ENCODE measurements around the gene ARSJ.
"Not testable (repeated sequence)": the region's sequence is repeated elsewhere in the genome, so short reads cannot be mapped to it uniquely, and the experiment has no call there.

Gene ARSJ

DNA sequence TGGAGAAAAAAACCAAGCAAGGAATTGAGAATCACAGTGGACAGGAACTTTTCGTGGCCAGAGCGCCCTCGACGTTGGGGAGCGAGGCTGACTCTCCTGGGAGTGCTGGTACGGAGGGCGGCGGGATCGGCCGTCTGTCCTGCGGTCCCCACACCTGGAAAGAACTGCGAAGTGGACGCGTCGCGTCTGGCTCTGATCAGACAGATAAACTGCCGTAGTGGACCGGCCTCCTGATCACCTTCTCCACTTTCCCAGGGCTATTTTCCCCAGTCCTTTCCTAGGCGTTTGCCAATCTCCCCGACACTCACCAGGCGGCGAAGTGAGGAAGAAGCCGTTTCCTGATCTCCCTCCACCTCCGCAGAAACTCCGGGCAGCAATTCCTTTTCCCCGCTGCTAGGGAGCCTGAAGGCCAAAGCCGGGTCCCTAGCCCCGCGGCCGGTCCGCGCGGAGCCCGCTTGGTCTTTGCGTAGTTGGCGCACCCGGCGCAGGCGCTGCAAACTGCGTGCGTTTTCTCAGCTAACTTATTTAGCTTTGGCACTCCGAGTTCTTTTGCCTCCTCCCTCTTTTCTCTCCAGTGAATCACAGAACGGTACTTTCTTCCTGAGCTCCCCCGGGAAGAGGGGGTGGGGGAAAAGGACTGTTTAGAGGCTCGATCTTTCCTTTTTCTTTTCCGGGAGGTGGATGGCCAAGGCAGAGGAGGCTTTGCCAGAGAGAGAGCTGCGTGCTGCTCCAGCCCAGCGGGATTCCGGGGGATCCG is at the start of gene ARSJ:
TSS of gene ARSJ (minus strand) at position 500 of the 757 bp plus-strand sequence. CDS start 813 bp downstream, outside the sequence.
- peak; percentile 88 for DNase-seq

GRCh38 chr4:114028071-114028470 is 48.6 kb upstream of the ARSJ start:
- no peak for DNase-seq

- no peak for DNase-seq
These were observed 48.1 kb upstream of the ARSJ start for GRCh38 chr4:114027596-114027995.

DNA sequence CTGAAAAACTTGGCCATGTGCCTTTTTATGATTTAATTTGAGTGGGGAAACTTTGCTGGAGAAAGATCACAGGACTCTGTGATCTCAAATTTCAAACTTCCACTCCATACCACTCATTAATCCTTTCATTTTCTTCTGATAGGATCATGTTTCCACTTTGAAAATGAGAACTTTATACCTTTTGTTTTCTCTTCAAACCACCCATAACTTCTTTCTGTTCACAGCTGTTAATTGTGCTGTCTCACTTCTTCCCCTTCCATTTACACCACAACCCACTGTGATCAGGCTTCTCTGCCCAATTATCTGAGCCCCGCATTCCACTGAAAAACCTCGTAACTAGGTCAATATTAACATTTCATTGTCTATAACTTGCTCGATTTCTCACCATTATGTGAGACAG is 47.0 kb upstream of the ARSJ start:
- no peak for DNase-seq

GRCh38 chr4:114025176-114025777 is 45.8 kb upstream of the ARSJ start:
- no peak for DNase-seq

DNA sequence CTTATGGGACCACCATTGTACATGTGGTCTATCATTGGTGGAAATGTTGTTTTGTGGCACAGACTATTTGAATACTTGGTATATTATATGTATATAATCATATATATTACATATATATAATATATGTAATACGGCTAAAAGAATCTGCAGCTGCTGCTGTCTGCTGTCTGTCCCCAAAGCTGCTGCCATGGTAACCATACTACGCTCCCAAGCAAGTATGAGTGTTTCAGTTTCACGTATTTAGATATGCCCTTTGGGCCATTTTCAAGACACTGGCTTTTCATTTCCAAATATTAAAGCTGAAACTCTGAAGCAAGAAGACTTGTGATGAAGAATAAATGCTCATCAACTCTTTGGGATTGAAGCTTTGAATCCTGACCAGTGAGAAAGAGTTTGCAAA is 42.0 kb upstream of the ARSJ start:
- no peak for DNase-seq

GRCh38 chr4:114019969-114020358 is 40.5 kb upstream of the ARSJ start:
- no peak for DNase-seq

- no peak for DNase-seq
These were observed 40.0 kb upstream of the ARSJ start for GRCh38 chr4:114019276-114019968.

DNA sequence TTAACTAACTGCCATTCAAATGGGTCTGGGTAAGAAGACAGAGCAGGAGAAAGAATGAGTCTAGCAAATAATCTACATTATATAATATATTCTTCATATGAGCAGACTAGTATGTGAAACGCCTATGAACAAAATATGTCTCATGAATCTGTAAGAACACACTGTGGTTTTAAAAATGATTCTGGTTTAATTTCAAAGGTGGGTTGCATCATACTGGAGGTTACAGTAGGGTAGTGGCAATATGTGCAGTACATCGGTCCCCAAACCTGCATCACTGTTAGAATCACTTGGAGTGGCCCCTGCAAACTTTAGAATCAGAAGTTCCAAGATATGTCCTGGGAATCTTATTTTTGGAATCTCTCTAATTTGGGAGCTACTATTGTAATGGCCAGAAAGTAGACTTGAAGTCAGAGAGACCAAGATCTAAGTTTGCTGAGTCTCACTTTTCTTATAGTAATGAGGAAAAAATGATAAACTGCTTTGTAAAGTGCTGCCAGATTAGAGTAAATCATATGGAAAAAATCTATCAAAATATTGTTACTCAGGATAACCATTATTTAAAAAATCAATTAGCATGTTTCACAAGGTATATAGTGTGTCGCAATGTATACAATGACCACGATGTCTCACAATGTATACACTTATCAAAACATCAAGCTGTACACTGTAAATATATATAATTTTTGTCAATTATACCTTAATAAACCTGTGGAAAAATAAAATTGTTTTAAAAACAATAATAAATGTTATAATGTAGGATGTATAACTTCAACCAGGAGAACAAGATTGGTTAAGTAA is 37.9 kb upstream of the ARSJ start:
- DNase-seq: no peak

GRCh38 chr4:114015444-114015899 is 36.0 kb upstream of the ARSJ start:
- no peak for DNase-seq

DNA sequence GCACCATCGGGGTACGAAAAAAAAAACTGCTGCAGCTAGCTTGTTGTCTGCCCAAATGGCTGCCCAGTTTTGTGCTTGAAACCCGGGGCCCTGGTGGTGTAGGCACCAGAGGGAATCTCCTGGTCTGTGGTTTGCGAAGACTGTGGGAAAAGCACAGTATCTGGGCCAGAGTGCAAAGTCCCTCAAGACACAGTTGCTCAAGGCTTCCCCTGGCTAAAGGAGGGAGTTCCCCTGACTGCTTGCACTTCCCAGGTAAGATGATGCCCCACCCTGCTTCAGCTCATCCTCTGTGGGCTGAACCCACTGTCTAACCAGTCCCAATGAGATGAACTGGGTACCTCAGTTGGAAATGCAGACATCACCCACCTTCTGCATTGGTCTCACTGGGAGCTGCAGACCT is 33.8 kb upstream of the ARSJ start:
- DNase-seq: not testable (repeated sequence)

GRCh38 chr4:114012749-114013148 is 33.3 kb upstream of the ARSJ start:
- no peak for DNase-seq

GRCh38 chr4:114005569-114006442 is 26.4 kb upstream of the ARSJ start:
- no peak for DNase-seq

GRCh38 chr4:114004483-114005226 is 25.2 kb upstream of the ARSJ start:
- not testable (repeated sequence) for DNase-seq

GRCh38 chr4:113998531-113998930 is 19.1 kb upstream of the ARSJ start:
- DNase-seq: no peak

- no peak for DNase-seq
These were observed 18.6 kb upstream of the ARSJ start for GRCh38 chr4:113998079-113998478.

- DNase-seq: no peak
These were observed 17.8 kb upstream of the ARSJ start for GRCh38 chr4:113997206-113997605.

GRCh38 chr4:113996599-113997177 is 17.2 kb upstream of the ARSJ start:
- DNase-seq: no peak

GRCh38 chr4:113993887-113994286 is 14.4 kb upstream of the ARSJ start:
- no peak for DNase-seq

- no peak for DNase-seq
These were observed 11.4 kb upstream of the ARSJ start for GRCh38 chr4:113990886-113991285.

DNA sequence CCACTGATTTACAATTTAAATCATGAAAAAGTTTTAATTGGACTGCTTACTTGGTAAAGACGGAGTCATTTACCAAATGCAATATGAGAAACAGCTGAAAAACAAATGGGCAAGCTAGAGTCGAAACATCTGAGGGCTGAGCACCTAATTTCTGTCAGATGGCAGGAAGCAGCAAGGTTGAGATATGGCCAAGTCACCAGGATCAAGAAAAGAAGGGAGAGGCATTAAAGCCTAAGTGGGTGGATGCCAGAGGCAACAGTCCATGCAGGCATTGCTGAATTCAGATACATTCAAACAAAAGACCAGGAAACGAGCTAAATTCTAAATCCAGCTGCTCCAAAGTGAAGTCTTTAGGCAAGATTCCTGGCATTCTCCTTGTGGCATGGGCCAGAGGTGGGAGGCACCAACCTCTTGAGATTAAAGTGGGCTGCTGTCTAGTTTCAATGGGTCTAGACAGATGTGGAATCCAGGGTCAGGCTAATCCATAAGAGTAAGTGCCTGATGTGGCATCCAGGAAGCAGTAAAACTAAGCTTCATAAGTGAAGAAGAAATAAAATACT is 8.0 kb upstream of the ARSJ start:
- DNase-seq: no peak
